GM23248 (cell line): Measurements from ENCODE around the gene TUBD1.

ENCODE experiments used
- EZH2 ChIP-seq: fragments of 200-600 bp; sonication (generic); IDR thresholded peaks from 2 replicates; pipeline ENCODE4 v1.6.1; 2018; ENCODE audit warnings: antibody characterized with exemption, mild to moderate bottlenecking; ENCODE audit not compliant: insufficient read depth, poor library complexity, severe bottlenecking
- EZH2phosphoT487 ChIP-seq: fragments of 200-600 bp; sonication (generic); IDR thresholded peaks from 2 replicates; pipeline ENCODE4 v1.6.1; 2018; ENCODE audit warnings: antibody characterized with exemption, moderate library complexity, mild to moderate bottlenecking, low read depth; ENCODE audit not compliant: insufficient read depth

DNA sequence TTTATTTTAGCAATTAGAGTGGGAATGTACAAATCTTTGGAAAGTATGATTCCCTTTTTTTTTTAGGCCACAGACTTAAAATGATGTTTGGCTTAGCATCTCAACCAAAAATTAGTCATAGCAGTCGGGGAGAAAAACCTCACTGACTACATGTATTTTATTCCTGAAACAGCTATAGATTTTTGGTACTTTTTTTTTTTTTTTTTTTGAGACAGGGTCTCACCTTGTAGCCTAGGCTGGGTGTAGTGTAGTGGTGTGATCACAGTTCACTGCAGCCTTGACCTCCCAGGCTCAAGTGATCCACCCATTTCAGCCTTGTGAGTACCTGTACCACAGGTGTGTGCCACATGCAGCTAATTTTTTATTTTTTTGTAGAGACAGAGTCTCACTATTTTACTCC lies 48.4 kb upstream of the TUBD1 start:
- no peak for TF ChIP-seq EZH2
- TF ChIP-seq EZH2phosphoT487 = no peak
